ENCODE measurements around the gene TRAPPC5.

The TRAPPC5 gene

GRCh38 chr19:7731615-7732014 lies 51.0 kb downstream of the TRAPPC5 start:
- DNase-seq (ENCODE audit: low read depth in 2 of 2): no peak

GRCh38 chr19:7732045-7732444 lies 51.4 kb downstream of the TRAPPC5 start, which contains the start of gene CLEC4G:
TSS of gene CLEC4G (minus strand) at chr19:7732110. CDS start at chr19:7732102, 8 bp downstream.
- no peak for DNase-seq (ENCODE audit: low read depth in 2 of 2)

DNA sequence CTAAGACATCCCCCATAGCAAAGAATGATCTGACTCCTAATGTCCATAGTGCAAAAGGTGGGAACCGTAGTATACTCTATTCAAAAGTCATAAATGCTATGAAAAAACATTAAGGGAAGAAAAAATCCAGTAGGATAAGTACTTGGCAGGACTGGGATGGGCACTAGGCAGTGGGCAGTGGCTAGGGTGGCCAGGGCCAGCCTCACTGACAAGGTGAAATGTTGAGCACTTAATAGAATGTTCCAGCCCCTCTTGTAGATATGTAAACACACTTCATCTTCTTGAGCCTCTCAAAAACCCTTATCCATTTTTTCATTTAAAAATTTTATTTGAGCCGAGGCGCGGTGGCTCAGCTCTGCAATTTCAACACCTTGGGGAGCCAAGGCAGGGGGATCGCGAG lies 52.7 kb downstream of the TRAPPC5 start:
- no peak for DNase-seq (ENCODE audit: low read depth in 2 of 2)

DNA sequence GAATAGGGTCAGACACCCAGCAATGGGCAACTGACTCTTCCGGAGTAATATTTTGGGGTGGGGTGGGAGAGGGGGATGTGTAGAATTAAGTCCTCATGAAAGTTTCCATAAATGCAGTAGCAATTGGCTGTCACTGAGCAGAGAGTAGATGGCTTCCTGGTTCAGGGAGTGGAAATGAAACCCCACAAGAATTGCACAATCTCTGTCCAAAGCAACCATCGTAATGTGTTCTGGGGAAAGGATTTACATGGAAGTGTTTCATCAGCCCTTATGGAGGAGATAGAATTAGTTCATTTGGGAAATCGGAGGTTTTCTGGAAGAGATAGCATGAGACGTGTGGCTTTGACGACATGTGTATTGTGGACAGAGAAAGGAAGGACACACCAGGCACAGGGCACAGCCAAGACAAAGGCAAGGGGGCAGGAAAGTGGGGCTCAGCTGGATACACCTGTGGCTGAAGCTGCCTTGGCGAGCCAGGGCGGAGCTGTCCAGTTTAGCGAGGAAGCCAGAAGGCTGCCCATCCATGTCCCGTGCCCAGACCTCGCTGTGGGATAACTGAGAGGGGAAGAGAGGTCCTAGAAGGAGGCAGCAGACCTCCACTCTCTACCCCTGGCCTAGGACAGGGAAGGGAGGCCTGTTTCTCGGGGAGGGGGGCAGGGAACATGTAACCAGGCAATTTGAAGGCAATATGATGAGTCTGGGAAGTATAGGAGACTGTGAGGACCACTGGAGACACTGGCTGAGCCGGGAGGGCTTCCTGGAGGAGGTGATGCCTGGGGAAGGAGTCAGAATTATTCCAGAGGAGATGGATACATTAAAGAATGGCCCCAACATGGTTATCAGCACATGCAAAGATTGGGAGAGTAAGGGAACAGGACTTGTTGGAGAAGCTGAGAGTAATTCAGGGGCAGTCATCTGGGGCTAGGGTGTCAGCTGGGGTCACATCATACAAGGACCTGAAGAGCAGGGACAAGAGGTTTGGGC lies 53.9 kb downstream of the TRAPPC5 start:
- no peak for DNase-seq (ENCODE audit: low read depth in 2 of 2)

- no peak for DNase-seq (ENCODE audit: low read depth in 2 of 2)
Observed at GRCh38 chr19:7736148-7736547, 55.5 kb downstream of the TRAPPC5 start.

GRCh38 chr19:7737215-7737614 lies 56.6 kb downstream of the TRAPPC5 start:
- no peak for DNase-seq (ENCODE audit: low read depth in 2 of 2)
